SJCRH30 (cell line): ENCODE data around the gene CKLF. TPM values are rescaled to one million over a fixed set of nuclear protein-coding genes. Genes with fewer than 3 reads are reported as not detected.

Experiments
- total RNA-seq: library from RNA; depleted of rRNA; stranded (reverse); fragments of >200 nt; shearing (Covaris generic); gene quantifications from 2 replicates; pipeline ENCODE4 v1.2.3, GENCODE V29; 2014; rRNA removed

The CKLF gene
- total RNA-seq, 1 experiment from 2014 or later = 127 TPM

Other genes with a start within 250 kb of the CKLF start
- 0.16 and 0.25 TPM in 2 replicates for gene CDH5, start 185.9 kb upstream of the CKLF start, total RNA-seq
- gene BEAN1, start 125.3 kb upstream of the CKLF start, total RNA-seq = 0.84 and 0.87 TPM in 2 replicates
- gene TK2, start 2.5 kb upstream of the CKLF start, total RNA-seq = 14.8 and 16.0 TPM in 2 replicates
- 6.6 and 8.2 TPM in 2 replicates for gene CMTM1, start 13.9 kb downstream of the CKLF start, total RNA-seq
- 5.4 and 6.2 TPM in 2 replicates for gene CMTM2, start 26.9 kb downstream of the CKLF start, total RNA-seq
- 52.8 and 53.9 TPM in 2 replicates for gene CMTM3, start 52.1 kb downstream of the CKLF start, total RNA-seq
- gene CMTM4, start 144.2 kb downstream of the CKLF start, total RNA-seq = 27.3 and 29.4 TPM in 2 replicates
- gene DYNC1LI2, start 199.0 kb downstream of the CKLF start, total RNA-seq = 131 and 158 TPM in 2 replicates
- gene TERB1, start 249.0 kb downstream of the CKLF start, total RNA-seq = not detected in 2 replicates